Glutamatergic neuron (in vitro differentiated cells): ENCODE results near the gene FPR2. TPM values are rescaled to one million over a fixed set of nuclear protein-coding genes. Genes with fewer than 3 reads are reported as not detected.
A peak's percentile ranks its signal among the peaks of the same experiment; 100 is the strongest.

Source experiments
- DNase-seq: peaks from one replicate; pipeline ENCODE4 v3.0.0; 2022
- H3K27ac Mint-ChIP-seq: one replicate; pipeline ENCODE4 v1.8.0; 2020; ENCODE audit warnings: mild to moderate bottlenecking, mixed read lengths, inconsistent platforms; ENCODE audit not compliant: unreplicated experiment
- H3K27me3 Mint-ChIP-seq: one replicate; pipeline ENCODE4 v1.8.0; 2020; ENCODE audit warnings: mild to moderate bottlenecking, moderate library complexity, mixed read lengths, inconsistent platforms; ENCODE audit not compliant: unreplicated experiment
- H3K36me3 Mint-ChIP-seq: one replicate; pipeline ENCODE4 v1.8.0; 2020; ENCODE audit warnings: mild to moderate bottlenecking, mixed read lengths, inconsistent platforms; ENCODE audit not compliant: unreplicated experiment
- H3K4me1 Mint-ChIP-seq: one replicate; pipeline ENCODE4 v1.8.0; 2020; ENCODE audit warnings: mild to moderate bottlenecking, low read depth, mixed read lengths, inconsistent platforms; ENCODE audit not compliant: unreplicated experiment
- H3K4me3 Mint-ChIP-seq: one replicate; pipeline ENCODE4 v1.8.0; 2020; ENCODE audit warnings: mild to moderate bottlenecking, mixed read lengths, inconsistent platforms; ENCODE audit not compliant: unreplicated experiment
- H3K9me3 Mint-ChIP-seq: one replicate; pipeline ENCODE4 v1.8.0; 2020; ENCODE audit warnings: mild to moderate bottlenecking, moderate library complexity, mixed read lengths, inconsistent platforms; ENCODE audit not compliant: unreplicated experiment
- long read RNA-seq: library from polyadenylated mRNA; unstranded; transcript quantifications from one replicate; pipeline ENCODE4 v2.0.0, GENCODE V29; 2020; ENCODE audit not compliant: unreplicated experiment
- total RNA-seq: library from RNA; stranded (reverse); fragmentation: NEBNext Ultra II Directional; extraction: Animal tissue kit (Norgen Biotek cat#: 25700); gene quantifications from one replicate; pipeline ENCODE4 v1.2.1, GENCODE V29; 2021; ENCODE audit not compliant: unreplicated experiment
- TF ChIP-seq, protein P1 (sequence below): fragments of 200-600 bp; sonication (generic); IDR thresholded peaks from one replicate; pipeline ENCODE4 v1.5.0; 2021; ENCODE audit not compliant: partially characterized antibody, unreplicated experiment

FPR2 gene, protein sequence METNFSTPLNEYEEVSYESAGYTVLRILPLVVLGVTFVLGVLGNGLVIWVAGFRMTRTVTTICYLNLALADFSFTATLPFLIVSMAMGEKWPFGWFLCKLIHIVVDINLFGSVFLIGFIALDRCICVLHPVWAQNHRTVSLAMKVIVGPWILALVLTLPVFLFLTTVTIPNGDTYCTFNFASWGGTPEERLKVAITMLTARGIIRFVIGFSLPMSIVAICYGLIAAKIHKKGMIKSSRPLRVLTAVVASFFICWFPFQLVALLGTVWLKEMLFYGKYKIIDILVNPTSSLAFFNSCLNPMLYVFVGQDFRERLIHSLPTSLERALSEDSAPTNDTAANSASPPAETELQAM
- total RNA-seq, result not detected
- long read RNA-seq, result 0 reads

DNA sequence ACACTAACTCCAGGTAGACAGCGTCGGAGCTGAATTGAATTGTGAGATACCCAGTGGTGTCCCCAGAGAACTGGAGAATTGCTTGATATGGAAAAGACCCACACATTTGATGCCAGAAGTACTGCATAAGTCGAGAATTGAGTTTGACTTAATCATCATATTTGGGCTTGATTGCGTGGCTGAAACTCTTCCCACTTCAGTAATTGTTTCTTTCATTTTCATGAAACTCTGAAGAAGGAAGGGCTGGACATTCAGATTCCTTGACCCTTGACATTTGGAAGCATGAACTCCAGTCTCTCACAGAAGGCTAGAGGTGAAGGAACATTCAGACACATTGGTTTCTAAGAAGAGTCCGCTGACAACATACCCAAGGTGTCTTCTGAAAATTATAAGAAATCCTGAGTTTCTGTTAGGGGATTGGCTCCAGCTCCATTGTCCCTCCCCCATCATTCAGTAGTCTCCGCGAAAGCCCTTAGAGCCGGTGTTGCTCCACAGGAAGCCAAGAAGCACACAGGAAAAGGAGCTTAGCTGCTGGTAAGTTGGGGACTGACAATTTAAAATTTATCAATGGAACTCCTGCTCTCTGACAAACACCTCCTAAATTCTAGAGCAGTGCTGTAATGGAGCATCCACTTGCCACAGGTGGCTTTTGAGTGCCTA lies at the start of gene FPR2:
TSS of gene FPR2 (plus strand) at position 484 of the 660 bp plus-strand sequence. CDS start 7,479 bp downstream, outside the sequence.
- Mint-ChIP-seq H3K9me3 (no peaks in the 10 kb centered on the region), H3K27me3 (peaks cover 3% of the 10 kb centered on the region), H3K4me1 (no peaks in the 10 kb centered on the region), H3K36me3 (no peaks in the 10 kb centered on the region), H3K27ac (no peak within 1 kb of the TSS), H3K4me3 (no peak within 1 kb of the TSS)
- DNase-seq, result no peak
- TF ChIP-seq, protein P1, sequence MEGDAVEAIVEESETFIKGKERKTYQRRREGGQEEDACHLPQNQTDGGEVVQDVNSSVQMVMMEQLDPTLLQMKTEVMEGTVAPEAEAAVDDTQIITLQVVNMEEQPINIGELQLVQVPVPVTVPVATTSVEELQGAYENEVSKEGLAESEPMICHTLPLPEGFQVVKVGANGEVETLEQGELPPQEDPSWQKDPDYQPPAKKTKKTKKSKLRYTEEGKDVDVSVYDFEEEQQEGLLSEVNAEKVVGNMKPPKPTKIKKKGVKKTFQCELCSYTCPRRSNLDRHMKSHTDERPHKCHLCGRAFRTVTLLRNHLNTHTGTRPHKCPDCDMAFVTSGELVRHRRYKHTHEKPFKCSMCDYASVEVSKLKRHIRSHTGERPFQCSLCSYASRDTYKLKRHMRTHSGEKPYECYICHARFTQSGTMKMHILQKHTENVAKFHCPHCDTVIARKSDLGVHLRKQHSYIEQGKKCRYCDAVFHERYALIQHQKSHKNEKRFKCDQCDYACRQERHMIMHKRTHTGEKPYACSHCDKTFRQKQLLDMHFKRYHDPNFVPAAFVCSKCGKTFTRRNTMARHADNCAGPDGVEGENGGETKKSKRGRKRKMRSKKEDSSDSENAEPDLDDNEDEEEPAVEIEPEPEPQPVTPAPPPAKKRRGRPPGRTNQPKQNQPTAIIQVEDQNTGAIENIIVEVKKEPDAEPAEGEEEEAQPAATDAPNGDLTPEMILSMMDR, result no peak

DNA sequence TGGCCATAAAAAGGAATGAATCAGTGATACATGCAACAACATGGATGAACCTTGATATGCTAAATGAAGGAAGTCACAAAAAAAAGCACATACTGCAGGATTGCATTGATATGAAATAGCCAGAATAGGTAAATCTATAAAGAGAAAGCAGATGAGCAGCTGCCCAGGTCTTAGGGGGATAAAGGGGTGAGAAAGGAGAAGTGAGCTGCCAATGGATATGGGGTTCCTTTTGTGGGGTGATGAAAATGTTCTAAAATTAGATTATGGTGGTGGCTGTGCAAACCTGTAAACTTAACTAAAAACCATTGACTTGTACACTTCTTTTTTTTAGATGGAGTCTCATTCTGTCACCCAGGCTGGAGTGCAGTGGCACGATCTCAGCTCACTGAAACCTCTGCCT lies 49.3 kb upstream of the FPR2 start:
- TF ChIP-seq, protein P1, result no peak
- Mint-ChIP-seq H3K4me3 (no peak overlapping the region), H3K36me3 (peaks cover 4% of the 10 kb centered on the region), H3K27me3 (peaks cover 3% of the 10 kb centered on the region), H3K27ac (no peak overlapping the region), H3K9me3 (peaks cover 6% of the 10 kb centered on the region), H3K4me1 (no peaks in the 10 kb centered on the region)
- no peak for DNase-seq

DNA sequence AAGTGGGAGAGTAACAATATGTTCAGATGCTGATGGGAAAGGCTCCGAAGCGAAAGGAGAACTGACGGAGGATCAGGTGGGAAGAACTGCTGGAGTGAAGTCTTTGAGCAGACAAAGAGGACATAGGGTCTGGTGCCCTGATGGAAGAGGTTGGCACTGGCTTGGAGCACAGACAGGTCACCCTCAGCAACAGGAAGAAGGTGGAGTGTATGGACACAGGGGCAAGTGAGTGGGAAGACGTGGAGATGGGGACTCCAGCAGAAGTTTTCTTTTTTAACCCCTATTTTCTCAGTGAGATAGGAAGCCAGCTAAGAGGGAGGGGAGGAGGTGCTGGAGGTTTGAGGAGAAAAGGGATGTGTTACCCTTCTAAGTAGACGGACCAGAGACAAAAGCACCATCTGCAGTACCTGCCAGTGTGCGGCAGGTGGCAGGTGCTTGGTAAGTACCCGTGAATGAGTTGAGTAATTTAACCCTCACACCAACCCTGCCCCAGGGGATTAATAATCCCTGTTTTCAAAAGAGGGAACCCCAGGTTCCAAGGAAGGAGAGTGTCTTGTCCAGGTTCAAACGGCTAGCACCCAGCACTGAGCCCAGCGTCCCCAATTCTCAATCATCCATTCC lies 48.4 kb upstream of the FPR2 start:
- H3K9me3 Mint-ChIP-seq, result peaks cover 4% of the 10 kb centered on the region
- H3K27ac Mint-ChIP-seq, result no peak overlapping the region
- no peak overlapping the region for H3K4me3 Mint-ChIP-seq
- no peaks in the 10 kb centered on the region for H3K4me1 Mint-ChIP-seq
- TF ChIP-seq, protein P1, result peak; percentile 44
- DNase-seq, result no peak
- H3K36me3 Mint-ChIP-seq, result peaks cover 4% of the 10 kb centered on the region
- H3K27me3 Mint-ChIP-seq, result peaks cover 3% of the 10 kb centered on the region

DNA sequence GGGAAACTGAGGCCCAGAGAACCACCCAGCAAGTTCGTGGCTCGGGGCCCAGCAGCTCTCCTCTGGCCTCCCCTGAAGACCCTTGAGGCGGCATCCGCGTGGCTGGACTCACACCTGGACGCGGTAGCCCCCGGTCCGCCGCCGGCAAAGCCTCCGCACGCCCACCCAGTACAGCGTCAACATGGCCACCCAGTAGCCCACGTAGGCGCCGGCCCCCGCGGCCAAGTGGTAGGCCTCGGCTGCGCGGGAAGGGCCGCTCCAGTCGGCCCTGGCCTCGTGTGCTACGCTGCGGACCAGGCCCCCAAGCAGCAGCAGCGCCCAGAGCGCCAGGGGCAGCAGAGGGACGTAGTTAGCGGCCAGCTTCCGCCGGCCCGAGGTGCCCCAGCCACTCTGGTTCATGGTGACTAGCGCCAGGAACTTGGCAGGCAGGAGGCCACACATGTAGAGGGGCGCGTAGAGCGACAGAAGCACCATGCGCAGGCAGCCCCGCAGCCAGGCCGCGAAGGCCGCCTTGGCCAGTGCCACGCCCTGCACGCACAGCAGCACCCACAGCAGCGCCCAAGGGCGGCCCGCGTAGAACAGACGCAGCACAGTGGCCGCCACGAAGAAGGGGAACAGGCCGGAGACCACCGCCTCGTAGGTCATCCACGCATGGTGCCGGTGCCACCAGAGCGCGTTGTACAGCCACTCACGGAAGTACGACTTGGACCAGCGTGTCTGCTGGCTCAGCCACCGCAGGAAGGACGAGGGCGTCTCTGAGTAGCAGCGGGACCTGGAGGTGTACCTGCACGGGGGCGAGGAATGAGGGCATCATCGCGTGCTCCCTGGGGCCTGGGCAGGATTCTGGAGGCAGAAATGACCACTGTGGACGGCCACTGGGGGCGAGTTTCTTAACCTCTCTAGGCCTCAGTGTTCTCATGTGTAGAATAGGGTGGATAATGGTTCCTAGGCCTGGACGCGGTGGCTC lies 47.4 kb upstream of the FPR2 start:
- Mint-ChIP-seq H3K4me1 (peaks cover under 1% of the 10 kb centered on the region), H3K4me3 (no peak overlapping the region), H3K36me3 (peaks cover 5% of the 10 kb centered on the region), H3K27me3 (peaks cover 6% of the 10 kb centered on the region), H3K27ac (no peak overlapping the region), H3K9me3 (peaks cover 4% of the 10 kb centered on the region)
- DNase-seq, result no peak
- TF ChIP-seq, protein P1, result no peak
